Transverse colon (tissue), 3 donors: ENCODE results near the gene CELSR1.

ENCODE experiments used
- CTCF ChIP-seq, 5 experiments: fragments of 200-600 bp in 3 of 5; fragments of 450-650 bp in 2 of 5; sonication (generic) in 3 of 5; IDR thresholded peaks; 1 replicate in 2 of 5; 2 replicates in 3 of 5; pipeline ENCODE4 v1.5.1; 2016 to 2017; ENCODE audit warnings: antibody characterized with exemption in 5 of 5, inconsistent platforms in 3 of 5, mild to moderate bottlenecking in 2 of 5, moderate library complexity in 1 of 5
- EP300 ChIP-seq: sonication (generic); formaldehyde crosslinking; IDR thresholded peaks from one replicate; pipeline ENCODE4 v1.6.1; 2017; ENCODE audit warnings: antibody characterized with exemption, low read depth
- POLR2A ChIP-seq: fragments of 450-650 bp; IDR thresholded peaks from one replicate; pipeline ENCODE4 v1.6.1; 2016; ENCODE audit warnings: antibody characterized with exemption, mild to moderate bottlenecking, moderate library complexity

GRCh38 chr22:46416520-46416871, 120.9 kb downstream of the CELSR1 start:
- no peak for TF ChIP-seq CTCF (IDR thresholded peaks at IDR 0.05)
- TF ChIP-seq EP300: no peak
- TF ChIP-seq POLR2A: no peak
